A549 (cell line): Measurements from ENCODE around the gene ANK3. TPM values are rescaled to one million over a fixed set of nuclear protein-coding genes. Genes with fewer than 3 reads are reported as not detected.

Experiments
- ATAC-seq, 2 experiments: fragments of 200-7000 bp in 1 of 2; fragments of >200 bp in 1 of 2; cut with Nextera tagmentation in 1 of 2; cut with Tn5 transposase in 1 of 2; 3 replicates each; pipeline versions ENCODE4 v1.8.0 to v1.9.1; 2018 to 2020; ENCODE audit warnings: mild to moderate bottlenecking in 1 of 2, moderate library complexity in 1 of 2
- CTCF ChIA-PET: fragments of 300-600 bp; sonication (Branson Sonifier 250); formaldehyde crosslinking; extraction: SDS; loops from one replicate; lab custom pipeline; 2021; ENCODE audit warnings: antibody characterized with exemption, inconsistent platforms; lab: Yijun Ruan, JAX
- POLR2A ChIA-PET: fragments of 350-600 bp; formaldehyde crosslinking; extraction: SDS; loops from one replicate; lab custom pipeline; 2021; ENCODE audit warnings: antibody characterized with exemption, inconsistent platforms; lab: Yijun Ruan, JAX
- DNase-seq, 2 experiments: peaks; one replicate each; pipeline versions ENCODE4 v3.0.0 to v3.0.0-alpha.2; 2011 to 2016; ENCODE audit warnings: low read depth in 1 of 2, low spot score in 1 of 2
- FAIRE-seq: peaks from 2 replicates; lab custom pipeline; 2011; peaks lifted over from hg19 to GRCh38; lab: Jason Lieb, UNC
- H3K27ac ChIP-seq, 2 experiments: fragments of >200 bp; sonication (Bioruptor Twin); formaldehyde crosslinking; 3 replicates each; pipeline ENCODE4 v1.5.1; 2016 to 2017
- H3K4me1 ChIP-seq: fragments of >200 bp; sonication (Bioruptor Twin); formaldehyde crosslinking; 3 replicates; pipeline ENCODE4 v1.6.1; 2016
- H3K4me2 ChIP-seq: fragments of >200 bp; sonication (Bioruptor Twin); formaldehyde crosslinking; 3 replicates; pipeline ENCODE4 v1.6.1; 2016
- H3K4me3 ChIP-seq: fragments of >200 bp; sonication (Bioruptor Twin); formaldehyde crosslinking; 3 replicates; pipeline ENCODE4 v1.5.1; 2016
- H3K9me3 ChIP-seq: fragments of >200 bp; sonication (Bioruptor Twin); formaldehyde crosslinking; 3 replicates; pipeline ENCODE4 v1.6.1; 2016
- CBX2 ChIP-seq: fragments of 200-600 bp; sonication (generic); IDR thresholded peaks from 2 replicates; pipeline ENCODE4 v1.6.1; 2016; ENCODE audit warnings: low read depth, mild to moderate bottlenecking, borderline replicate concordance
- CEBPB ChIP-seq, 2 experiments: fragments of >200 bp in 1 of 2; sonication (Bioruptor Twin) in 1 of 2; formaldehyde crosslinking in 1 of 2; IDR thresholded peaks; 2 replicates each; pipeline ENCODE4 v1.6.1; 2012 to 2016
- CHD4 ChIP-seq: fragments of 200-600 bp; sonication (generic); IDR thresholded peaks from 2 replicates; pipeline ENCODE4 v1.6.1; 2016; ENCODE audit warnings: antibody characterized with exemption, mild to moderate bottlenecking, borderline replicate concordance
- EHF ChIP-seq: fragments of 250-450 bp; sonication (Bioruptor Pico); IDR thresholded peaks from 2 replicates; pipeline ENCODE4 v1.5.0; 2020; ENCODE audit warnings: mild to moderate bottlenecking
- EP300 ChIP-seq, 2 experiments: fragments of >200 bp; sonication (Bioruptor Twin); formaldehyde crosslinking; IDR thresholded peaks; 2 replicates in 1 of 2; 3 replicates in 1 of 2; pipeline ENCODE4 v1.6.1; 2016 to 2017
- GATA3 ChIP-seq: IDR thresholded peaks from 2 replicates; pipeline ENCODE4 v1.6.1; 2012; ENCODE audit warnings: borderline replicate concordance
- HEYL ChIP-seq: fragments of 250-450 bp; sonication (Bioruptor Pico); IDR thresholded peaks from 2 replicates; pipeline ENCODE4 v1.8.0; 2021; ENCODE audit warnings: mild to moderate bottlenecking, moderate library complexity
- HOXB13 ChIP-seq: fragments of 250-450 bp; sonication (Bioruptor Pico); IDR thresholded peaks from 2 replicates; pipeline ENCODE4 v1.5.0; 2020; ENCODE audit warnings: low read depth, mild to moderate bottlenecking, moderate library complexity
- HOXB5 ChIP-seq: fragments of 250-450 bp; sonication (Bioruptor Pico); IDR thresholded peaks from 2 replicates; pipeline ENCODE4 v1.5.0; 2020; ENCODE audit warnings: mild to moderate bottlenecking, moderate library complexity
- KDM1A ChIP-seq: fragments of 200-600 bp; sonication (generic); IDR thresholded peaks from 2 replicates; pipeline ENCODE4 v1.6.1; 2016; ENCODE audit warnings: low read depth, mild to moderate bottlenecking
- MAFK ChIP-seq: fragments of 450-650 bp; IDR thresholded peaks from 2 replicates; pipeline ENCODE4 v1.6.1; 2014; ENCODE audit not compliant: partially characterized antibody
- NFE2L2 ChIP-seq: fragments of 150-350 bp; conservative IDR thresholded peaks from 2 replicates; pipeline ENCODE4 v1.6.1; 2014; ENCODE audit warnings: low read length
- PHF8 ChIP-seq: fragments of 200-600 bp; sonication (generic); IDR thresholded peaks from 2 replicates; pipeline ENCODE4 v1.6.1; 2016; ENCODE audit warnings: low read depth, mild to moderate bottlenecking, antibody characterized with exemption, moderate library complexity, borderline replicate concordance
- RARB ChIP-seq: fragments of 250-450 bp; sonication (Bioruptor Pico); IDR thresholded peaks from 2 replicates; pipeline ENCODE4 v1.8.0; 2021; ENCODE audit warnings: mild to moderate bottlenecking, moderate library complexity
- RCOR1 ChIP-seq: fragments of 150-350 bp; IDR thresholded peaks from 2 replicates; pipeline ENCODE4 v1.6.1; 2014; ENCODE audit warnings: antibody characterized with exemption, low read length, low read depth
- TFCP2L1 ChIP-seq: fragments of 250-450 bp; sonication (Bioruptor Pico); IDR thresholded peaks from 2 replicates; pipeline ENCODE4 v1.5.0; 2021; ENCODE audit warnings: mild to moderate bottlenecking
- TP53 ChIP-seq: fragments of 250-450 bp; sonication (Bioruptor Pico); IDR thresholded peaks from 2 replicates; pipeline ENCODE4 v1.5.0; 2021; ENCODE audit warnings: mild to moderate bottlenecking, moderate library complexity
- ZC3H11A ChIP-seq: fragments of 450-650 bp; IDR thresholded peaks from 2 replicates; pipeline ENCODE4 v1.6.1; 2014; ENCODE audit warnings: antibody characterized with exemption, mild to moderate bottlenecking
- ZFP36 ChIP-seq: fragments of 450-650 bp; IDR thresholded peaks from 2 replicates; pipeline ENCODE4 v1.6.1; 2014; ENCODE audit warnings: borderline replicate concordance; ENCODE audit not compliant: partially characterized antibody
- ZSCAN20 ChIP-seq: fragments of 250-450 bp; sonication (Bioruptor Pico); IDR thresholded peaks from 2 replicates; pipeline ENCODE4 v1.8.0; 2022; ENCODE audit warnings: mild to moderate bottlenecking, moderate library complexity
- WGBS: methylation state at CpG from one replicate; pipeline ENCODE4 v1.1.6; 2017; ENCODE audit errors: missing lambda C conversion rate; 5-methylcytosine and 5-hydroxymethylcytosine counted together
- polyA plus RNA-seq, 4 experiments: library from polyadenylated mRNA; depleted of rRNA in 3 of 4; stranded (reverse); fragments of >200 nt; fragmentation: RNase III in 1 of 4; extraction: RNeasy Plus Mini Kit Qiagen cat#74134 plus additional on column Dnase treatment in 1 of 4; gene quantifications; 2 replicates in 3 of 4; 3 replicates in 1 of 4; pipeline ENCODE4 v1.2.3, GENCODE V29; 2011 to 2017
- TF ChIP-seq, protein P1 (sequence below): fragments of >200 bp; sonication (Bioruptor Twin); formaldehyde crosslinking; IDR thresholded peaks from 2 replicates; pipeline ENCODE4 v1.6.1; 2016
- TF ChIP-seq, protein P2 (sequence below): IDR thresholded peaks from 2 replicates; pipeline ENCODE4 v1.6.1; 2012
- TF ChIP-seq, protein P3 (sequence below): fragments of 250-450 bp; sonication (Bioruptor Pico); IDR thresholded peaks from 2 replicates; pipeline ENCODE4 v1.5.0; 2021; ENCODE audit warnings: mild to moderate bottlenecking, moderate library complexity, borderline replicate concordance

Gene ANK3
- polyA plus RNA-seq, 2 of the 4 experiments (the other 2 are of a cell fraction): 0.56 to 5.4 TPM

DNA sequence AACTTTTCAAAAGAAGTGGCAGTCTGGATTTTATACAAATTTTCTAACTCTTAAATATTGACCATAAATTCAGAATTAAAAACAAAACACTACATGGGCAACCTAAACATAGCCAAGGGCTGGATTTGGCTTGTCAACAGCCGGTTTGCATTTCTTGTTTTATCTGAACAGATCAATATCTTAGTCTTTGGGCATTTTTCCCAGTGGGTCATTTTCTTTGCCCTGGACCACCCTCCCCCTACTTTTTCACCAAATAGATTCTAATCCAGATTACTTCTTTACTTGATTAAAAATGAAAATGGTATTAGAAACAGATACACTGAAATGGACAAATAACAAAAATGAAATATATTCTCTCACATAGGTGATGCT, 189.0 kb downstream of the ANK3 start:
- no peak overlapping the region for H3K4me2 ChIP-seq
- H3K9me3 ChIP-seq: no peaks in the 10 kb centered on the region
- no peak for TF ChIP-seq GATA3
- TF ChIP-seq TP53 (CRISPR knock-in tag): no peak
- TF ChIP-seq, all 56 proteins: peak for 0
- no peak overlapping the region for H3K4me3 ChIP-seq
- DNase-seq: no peak
- 98% methylated on average over 1 of the region's 1 CpG for WGBS
- no peaks in the 10 kb centered on the region for H3K4me1 ChIP-seq
- ChIA-PET POLR2A (no interaction called here), CTCF (interaction anchor here (1.0 to 3.3 kb wide), 3 partner anchors 8 to 86 kb away, joined by 3 to 15 read pairs (median 3); no protein-coding TSS in a partner anchor)
- FAIRE-seq: no peak
- no peak for ATAC-seq
- no peak overlapping the region for H3K27ac ChIP-seq

DNA sequence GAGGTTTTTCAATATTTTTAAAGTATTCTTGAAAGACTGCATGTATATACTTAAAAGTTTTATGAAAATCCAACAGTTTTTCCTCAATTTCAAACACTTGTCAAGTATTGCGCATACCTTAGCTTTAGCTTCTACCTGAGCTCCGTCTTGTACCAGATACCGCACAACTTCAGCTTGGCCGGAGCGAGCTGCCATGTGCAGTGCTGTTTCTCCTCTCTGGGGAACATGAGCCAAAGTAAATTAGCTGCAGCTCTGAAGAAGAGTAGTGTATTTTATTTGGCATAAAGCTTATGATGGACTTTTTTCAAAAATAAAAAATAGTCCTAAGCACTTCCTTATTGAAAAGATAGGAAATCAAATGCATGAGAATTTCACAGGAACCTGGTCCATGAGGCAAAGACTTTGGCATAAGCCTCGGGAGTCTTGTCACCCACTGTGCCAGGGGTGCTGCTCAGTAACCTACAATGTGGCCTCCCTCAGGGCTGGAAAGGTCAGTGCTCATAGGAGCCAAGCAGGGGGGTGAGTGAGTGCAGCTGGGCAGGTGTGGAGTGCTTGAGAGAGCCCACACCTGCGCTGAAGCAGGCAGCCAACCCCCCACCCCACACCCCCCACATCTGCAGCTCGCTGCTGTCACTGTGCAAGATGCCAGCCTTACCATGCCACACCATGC, 189.5 kb downstream of the ANK3 start:
- CTCF ChIA-PET: interaction anchor here (0.7 to 3.3 kb wide), 7 partner anchors 8 to 576 kb away, joined by 3 to 15 read pairs (median 4); no protein-coding TSS in a partner anchor
- WGBS: 82% methylated on average over 8 of the region's 8 CpGs
- ATAC-seq: no peak

DNA sequence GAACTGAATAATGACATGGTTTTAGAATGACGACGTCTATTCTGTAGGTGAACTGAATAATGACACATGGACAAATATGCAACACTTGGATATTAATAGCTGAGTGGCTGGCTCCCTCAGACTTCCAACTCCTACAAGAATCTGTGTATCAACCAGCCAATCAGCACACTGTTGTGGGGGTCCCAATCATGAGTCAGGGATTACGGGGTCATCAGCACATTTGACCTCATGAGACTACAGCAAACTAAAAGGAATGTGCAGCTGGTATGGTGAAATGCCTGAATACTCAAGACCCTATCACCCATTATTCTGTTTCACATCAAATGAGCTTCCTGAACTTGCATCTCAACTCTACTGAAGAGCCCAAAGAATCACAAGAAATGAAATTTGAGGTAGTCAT, 192.5 kb downstream of the ANK3 start:
- DNase-seq (no peak), FAIRE-seq (no peak), ATAC-seq (no peak)
- Histone ChIP-seq H3K4me1 (no peaks in the 10 kb centered on the region), H3K27ac (no peak overlapping the region), H3K9me3 (no peaks in the 10 kb centered on the region), H3K4me3 (no peak overlapping the region), H3K4me2 (no peak overlapping the region)
- TF ChIP-seq ZC3H11A (no peak), GATA3 (no peak)
- POLR2A ChIA-PET: no interaction called here
- CTCF ChIA-PET: interaction anchor here (1.3 to 3.9 kb wide), 4 partner anchors 11 to 244 kb away, joined by 3 to 23 read pairs (median 9); no protein-coding TSS in a partner anchor
- 54% methylated on average over 3 of the region's 3 CpGs for WGBS

More for the DNA sequence above, 189.5 kb downstream of the ANK3 start:
- TF ChIP-seq HOXB13 (no peak), RCOR1 (no peak)
- FAIRE-seq: no peak
- POLR2A ChIA-PET: no interaction called here
- DNase-seq: no peak
- H3K4me3 ChIP-seq: no peak overlapping the region
- H3K27ac ChIP-seq: no peak overlapping the region
- no peaks in the 10 kb centered on the region for H3K9me3 ChIP-seq
- H3K4me1 ChIP-seq: no peaks in the 10 kb centered on the region
- H3K4me2 ChIP-seq: no peak overlapping the region

DNA sequence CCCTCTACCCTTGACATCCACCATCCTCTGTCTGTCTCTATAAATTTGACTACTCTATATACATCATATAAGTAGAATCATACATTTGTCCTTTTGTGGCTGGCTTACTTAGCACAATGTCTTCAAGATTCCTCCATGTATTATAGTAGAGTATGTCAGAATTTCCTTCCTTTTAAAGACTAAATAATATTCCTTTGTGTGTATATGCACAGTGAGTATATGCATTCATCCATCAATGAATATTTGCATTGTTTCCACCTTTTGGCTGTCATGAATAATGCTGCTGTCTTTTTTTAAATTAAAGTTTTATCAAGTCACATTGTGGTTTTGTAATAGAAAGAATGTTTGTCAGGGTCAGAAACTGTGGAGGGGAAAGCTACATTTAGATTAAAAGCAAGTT, 195.3 kb downstream of the ANK3 start:
- no peaks in the 10 kb centered on the region for H3K4me1 ChIP-seq
- no peak overlapping the region for H3K27ac ChIP-seq
- no peak for FAIRE-seq
- ChIA-PET POLR2A (no interaction called here), CTCF (interaction anchor here (1.5 to 1.6 kb wide), 2 partner anchors 18 to 93 kb away, joined by 3 to 4 read pairs; no protein-coding TSS in a partner anchor)
- no peak overlapping the region for H3K4me3 ChIP-seq
- no peak for DNase-seq
- no peak overlapping the region for H3K4me2 ChIP-seq
- H3K9me3 ChIP-seq: peaks cover 12% of the 10 kb centered on the region; the same call in 2 of the 3 replicates
- ATAC-seq: no peak
- TF ChIP-seq KDM1A (no peak), ZFP36 (no peak), MAFK (no peak)
- TF ChIP-seq, protein P1, sequence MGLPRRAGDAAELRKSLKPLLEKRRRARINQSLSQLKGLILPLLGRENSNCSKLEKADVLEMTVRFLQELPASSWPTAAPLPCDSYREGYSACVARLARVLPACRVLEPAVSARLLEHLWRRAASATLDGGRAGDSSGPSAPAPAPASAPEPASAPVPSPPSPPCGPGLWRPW: no peak
- TF ChIP-seq, protein P2, sequence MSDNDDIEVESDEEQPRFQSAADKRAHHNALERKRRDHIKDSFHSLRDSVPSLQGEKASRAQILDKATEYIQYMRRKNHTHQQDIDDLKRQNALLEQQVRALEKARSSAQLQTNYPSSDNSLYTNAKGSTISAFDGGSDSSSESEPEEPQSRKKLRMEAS: no peak

DNA sequence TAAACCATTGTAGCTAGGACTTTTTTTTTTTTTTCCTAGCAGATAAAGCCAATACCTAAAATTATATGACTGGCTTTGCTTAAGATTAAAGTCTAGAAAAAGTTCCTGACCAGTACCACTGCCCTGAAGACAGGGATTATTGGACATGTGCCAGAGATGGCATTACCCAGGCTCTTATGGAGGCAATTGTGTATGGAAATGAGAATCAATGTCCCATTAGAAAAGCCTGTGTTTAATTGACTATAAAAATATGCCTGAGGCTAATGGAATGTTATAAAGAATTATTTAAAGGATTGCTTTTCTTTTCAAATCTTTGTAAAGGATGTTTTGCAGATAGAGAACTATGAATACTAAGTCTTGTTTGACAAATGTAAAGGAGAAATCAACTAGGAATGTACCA, 196.7 kb downstream of the ANK3 start:
- POLR2A ChIA-PET: no interaction called here
- FAIRE-seq: no peak
- CTCF ChIA-PET: interaction anchor here (1.4 to 1.8 kb wide), 3 partner anchors 11 to 16 kb away, joined by 3 to 4 read pairs (median 4); no protein-coding TSS in a partner anchor

More for the DNA sequence above, 196.7 kb downstream of the ANK3 start:
- TF ChIP-seq, protein P3, sequence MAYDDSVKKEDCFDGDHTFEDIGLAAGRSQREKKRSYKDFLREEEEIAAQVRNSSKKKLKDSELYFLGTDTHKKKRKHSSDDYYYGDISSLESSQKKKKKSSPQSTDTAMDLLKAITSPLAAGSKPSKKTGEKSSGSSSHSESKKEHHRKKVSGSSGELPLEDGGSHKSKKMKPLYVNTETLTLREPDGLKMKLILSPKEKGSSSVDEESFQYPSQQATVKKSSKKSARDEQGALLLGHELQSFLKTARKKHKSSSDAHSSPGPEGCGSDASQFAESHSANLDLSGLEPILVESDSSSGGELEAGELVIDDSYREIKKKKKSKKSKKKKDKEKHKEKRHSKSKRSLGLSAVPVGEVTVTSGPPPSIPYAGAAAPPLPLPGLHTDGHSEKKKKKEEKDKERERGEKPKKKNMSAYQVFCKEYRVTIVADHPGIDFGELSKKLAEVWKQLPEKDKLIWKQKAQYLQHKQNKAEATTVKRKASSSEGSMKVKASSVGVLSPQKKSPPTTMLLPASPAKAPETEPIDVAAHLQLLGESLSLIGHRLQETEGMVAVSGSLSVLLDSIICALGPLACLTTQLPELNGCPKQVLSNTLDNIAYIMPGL: no peak
- TF ChIP-seq PHF8 (no peak), RARB (CRISPR knock-in tag) (no peak), CEBPB (IDR thresholded peaks at IDR 0.05) (no peak), HEYL (CRISPR knock-in tag) (no peak), TFCP2L1 (CRISPR knock-in tag) (no peak), ZSCAN20 (CRISPR knock-in tag) (no peak), EP300 (IDR thresholded peaks at IDR 0.05) (no peak), HOXB5 (no peak), CBX2 (no peak), CHD4 (no peak), NFE2L2 (no peak), EHF (CRISPR knock-in tag) (no peak), RCOR1 (no peak)
- no peak for ATAC-seq
- no peak for DNase-seq
- no peaks in the 10 kb centered on the region; the same call in 2 of the 3 replicates for H3K4me1 ChIP-seq
- peaks cover 12% of the 10 kb centered on the region; the same call in 2 of the 3 replicates for H3K9me3 ChIP-seq
- no peak overlapping the region for H3K4me3 ChIP-seq
- H3K4me2 ChIP-seq: no peak overlapping the region
- no peak overlapping the region for H3K27ac ChIP-seq
